Immature natural killer cell (primary cell): ENCODE measurements around the gene DPEP3. TPM values are rescaled to one million over a fixed set of nuclear protein-coding genes. Genes with fewer than 3 reads are reported as not detected.

Source experiments
- polyA plus RNA-seq, 3 donors: library from polyadenylated mRNA; unstranded; fragments of 300-500 nt; fragmentation: Illumina TruSeq; gene quantifications; one replicate each; pipeline ENCODE4 v1.2.3, GENCODE V29; 2021

DPEP3 gene
- polyA plus RNA-seq, 3 donors from 2014 or later = 0.11 TPM; not detected in 2

Other genes with a start within 250 kb of the DPEP3 start
- 10 to 100 TPM in 1 of 3 donors, 1 to 10 TPM in 2; 2.6 to 12.4 (median 7.9) TPM for gene RANBP10, start 173.9 kb downstream of the DPEP3 start, polyA plus RNA-seq
- not detected for gene TSNAXIP1, start 173.6 kb downstream of the DPEP3 start, polyA plus RNA-seq
- gene THAP11, start 138.2 kb downstream of the DPEP3 start, polyA plus RNA-seq = 100 to 1,000 TPM; 102 to 129 (median 117) TPM
- 100 to 1,000 TPM; 115 to 157 (median 130) TPM for gene NUTF2, start 133.6 kb downstream of the DPEP3 start, polyA plus RNA-seq
- 10 to 100 TPM in 2 of 3 donors, 1 to 10 TPM in 1; 9.3 to 15.0 (median 12.4) TPM for gene CENPT, start 132.8 kb downstream of the DPEP3 start, polyA plus RNA-seq
- 10 to 100 TPM; 14.2 to 26.0 (median 23.8) TPM for gene EDC4, start 107.4 kb downstream of the DPEP3 start, polyA plus RNA-seq
- under 1 TPM in 1 of 3 donors, not detected in 2; 0.91 TPM for gene NRN1L, start 95.6 kb downstream of the DPEP3 start, polyA plus RNA-seq
- gene PSKH1, start 87.2 kb downstream of the DPEP3 start, polyA plus RNA-seq = 10 to 100 TPM; 16.4 to 40.6 (median 21.7) TPM
- 1 to 10 TPM in 2 of 3 donors, under 1 TPM in 1; 0.59 to 2.9 (median 2.0) TPM for gene CTRL, start 48.6 kb downstream of the DPEP3 start, polyA plus RNA-seq
- gene PSMB10, start 43.6 kb downstream of the DPEP3 start, polyA plus RNA-seq = 1,000 to 10,000 TPM in 2 of 3 donors, 100 to 1,000 TPM in 1; 893 to 1,468 (median 1,114) TPM
- 1 to 10 TPM in 1 of 3 donors, under 1 TPM in 1, not detected in 1; 0.14 to 1.3 TPM for gene LCAT, start 36.4 kb downstream of the DPEP3 start, polyA plus RNA-seq
- 10 to 100 TPM in 1 of 3 donors, 1 to 10 TPM in 2; 5.1 to 10.5 (median 6.6) TPM for gene SLC12A4, start 11.9 kb downstream of the DPEP3 start, polyA plus RNA-seq
- 10 to 100 TPM; 45.5 to 62.6 (median 59.4) TPM for gene DPEP2, start 19.0 kb upstream of the DPEP3 start, polyA plus RNA-seq
- not detected for gene DPEP2NB, start 35.4 kb upstream of the DPEP3 start, polyA plus RNA-seq
- gene DDX28, start 42.7 kb upstream of the DPEP3 start, polyA plus RNA-seq = 10 to 100 TPM; 45.3 to 59.4 (median 55.0) TPM
- 10 to 100 TPM in 2 of 3 donors, 1 to 10 TPM in 1; 9.3 to 23.7 (median 16.8) TPM for gene DUS2, start 42.8 kb upstream of the DPEP3 start, polyA plus RNA-seq
- 100 to 1,000 TPM in 2 of 3 donors, 10 to 100 TPM in 1; 66.5 to 160 (median 119) TPM for gene NFATC3, start 104.9 kb upstream of the DPEP3 start, polyA plus RNA-seq